ENCODE results near the gene NPHP3. TPM values are rescaled to one million over a fixed set of nuclear protein-coding genes. Genes with fewer than 3 reads are reported as not detected.
"Not testable (repeated sequence)": the region's sequence is repeated elsewhere in the genome, so short reads cannot be mapped to it uniquely, and the experiment has no call there.

NPHP3 gene
- total RNA-seq, 1 donor from 2014 or later = 16.8 TPM

DNA sequence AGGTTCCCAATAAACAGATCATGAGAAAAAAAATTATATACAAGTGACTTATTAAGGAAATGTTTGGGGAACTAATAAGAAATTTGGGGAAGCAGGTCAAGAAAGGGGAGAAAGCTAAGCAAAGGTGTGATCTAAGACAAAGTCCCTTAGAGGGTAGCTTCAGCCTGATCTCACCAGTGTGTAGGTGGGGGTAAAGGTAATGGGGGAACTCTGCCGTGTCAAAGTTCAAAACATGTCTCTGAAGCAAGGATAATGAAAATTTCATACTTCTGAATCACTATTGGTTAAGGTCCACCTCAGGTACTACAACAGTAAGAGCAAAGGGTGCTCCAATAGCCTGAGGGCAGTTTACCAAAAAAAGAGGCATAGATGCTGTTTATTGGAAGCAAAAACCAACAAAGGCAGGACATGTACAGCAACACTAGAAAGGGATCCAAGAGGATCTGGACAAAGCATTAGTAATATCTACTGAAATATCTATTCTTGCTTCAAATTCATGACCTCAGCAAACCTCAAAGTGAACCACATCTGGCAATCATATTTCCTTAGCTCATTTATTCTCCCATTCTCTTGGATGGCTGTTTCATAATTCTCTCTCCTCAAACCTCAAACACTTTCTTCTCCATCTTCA, 69.5 kb downstream of the NPHP3 start:
- Mint-ChIP-seq H3K36me3 (ENCODE audit: low read depth) (peaks cover 6% of the 10 kb centered on the region), H3K9me3 (no peaks in the 10 kb centered on the region), H3K27ac (no peak overlapping the region), H3K4me1 (peaks cover 10% of the 10 kb centered on the region), H3K4me3 (no peak overlapping the region), H3K27me3 (no peaks in the 10 kb centered on the region)
- intact Hi-C loops (cut with micrococcal nuclease) = loop anchor here (10.0 kb wide), 1 partner anchor 1628 kb away; the partner anchor contains the start of genes ASTE1 and NEK11
- no peak for DNase-seq

DNA sequence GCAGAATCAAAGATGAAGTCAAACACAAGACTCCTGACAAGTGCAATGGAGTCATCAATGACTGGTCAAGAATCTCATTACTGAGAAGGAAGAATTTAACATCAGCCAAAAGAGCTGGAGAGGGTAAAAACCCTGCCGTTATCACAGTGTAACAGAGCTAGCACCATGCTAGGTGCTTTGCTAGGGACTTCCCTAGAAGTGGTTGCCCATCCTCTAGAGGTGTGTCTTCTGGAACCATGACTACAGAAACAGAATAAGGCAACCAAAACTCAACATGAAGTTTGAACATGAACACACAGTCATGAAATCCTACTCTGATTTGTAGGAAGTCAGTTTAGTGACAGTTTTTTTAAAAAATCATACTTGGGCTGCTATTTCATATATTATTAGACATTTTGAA, 72.1 kb downstream of the NPHP3 start:
- intact Hi-C loops (cut with micrococcal nuclease) = loop anchor here (10.0 kb wide), 1 partner anchor 1625 kb away; the partner anchor contains the start of genes ASTE1 and NEK11
- H3K9me3 Mint-ChIP-seq = no peaks in the 10 kb centered on the region

DNA sequence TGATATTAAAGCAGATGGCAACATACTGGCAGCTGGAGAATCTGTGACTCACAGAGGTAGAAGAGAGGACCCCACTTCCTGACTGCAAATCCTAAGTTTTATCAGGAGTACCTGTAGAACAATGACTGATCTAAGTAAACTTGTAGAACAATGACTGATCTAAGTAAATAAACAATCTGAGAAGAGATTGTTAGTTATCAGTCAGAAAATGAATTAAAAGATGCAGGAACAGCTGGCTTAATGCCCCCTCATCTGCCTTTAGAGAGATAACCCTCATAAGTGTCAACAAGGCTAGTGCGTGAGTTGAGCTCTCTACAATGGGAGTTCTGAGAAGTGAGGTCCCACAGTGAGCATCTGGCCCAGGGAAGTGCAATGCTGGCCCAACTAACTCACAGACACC, 77.2 kb downstream of the NPHP3 start:
- no peaks in the 10 kb centered on the region for H3K9me3 Mint-ChIP-seq
- H3K4me1 Mint-ChIP-seq = peaks cover 7% of the 10 kb centered on the region
- intact Hi-C loops (cut with micrococcal nuclease) = no loop called here
- H3K27me3 Mint-ChIP-seq = no peaks in the 10 kb centered on the region
- no peak for DNase-seq
- peaks cover 5% of the 10 kb centered on the region for H3K36me3 Mint-ChIP-seq (ENCODE audit: low read depth)
- H3K27ac Mint-ChIP-seq = no peak overlapping the region
- H3K4me3 Mint-ChIP-seq = no peak overlapping the region

More for the DNA sequence above, 72.1 kb downstream of the NPHP3 start:
- H3K4me3 Mint-ChIP-seq = no peak overlapping the region
- no peak overlapping the region for H3K27ac Mint-ChIP-seq
- H3K4me1 Mint-ChIP-seq = peaks cover 2% of the 10 kb centered on the region
- no peaks in the 10 kb centered on the region for H3K27me3 Mint-ChIP-seq
- DNase-seq = no peak
- peaks cover 2% of the 10 kb centered on the region for H3K36me3 Mint-ChIP-seq (ENCODE audit: low read depth)

DNA sequence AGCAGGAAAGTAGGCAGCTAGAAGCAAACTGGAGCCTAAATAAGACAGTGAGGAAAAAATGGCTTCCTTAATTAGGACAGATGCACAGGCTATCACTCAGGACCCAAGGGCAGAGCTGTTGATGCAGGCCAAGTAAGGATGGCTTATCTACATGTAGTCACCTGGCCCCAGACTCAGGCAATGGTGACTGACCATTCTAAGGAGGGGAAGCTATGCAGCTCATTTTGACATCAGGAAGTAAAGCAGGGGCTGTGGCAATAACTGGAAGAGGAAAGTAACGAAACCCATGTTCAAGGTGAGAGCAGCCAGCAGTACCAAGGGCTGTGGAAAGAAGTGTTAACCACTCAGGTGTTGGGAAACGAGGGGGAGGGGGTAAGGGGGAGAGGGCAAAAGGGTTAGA, 78.8 kb downstream of the NPHP3 start:
- peaks cover 18% of the 10 kb centered on the region for H3K36me3 Mint-ChIP-seq (ENCODE audit: low read depth)
- no peak overlapping the region for H3K27ac Mint-ChIP-seq
- no peak overlapping the region for H3K4me3 Mint-ChIP-seq
- H3K27me3 Mint-ChIP-seq = no peaks in the 10 kb centered on the region
- H3K4me1 Mint-ChIP-seq = peaks cover 7% of the 10 kb centered on the region
- intact Hi-C loops (cut with micrococcal nuclease) = no loop called here
- no peaks in the 10 kb centered on the region for H3K9me3 Mint-ChIP-seq
- DNase-seq = no peak

DNA sequence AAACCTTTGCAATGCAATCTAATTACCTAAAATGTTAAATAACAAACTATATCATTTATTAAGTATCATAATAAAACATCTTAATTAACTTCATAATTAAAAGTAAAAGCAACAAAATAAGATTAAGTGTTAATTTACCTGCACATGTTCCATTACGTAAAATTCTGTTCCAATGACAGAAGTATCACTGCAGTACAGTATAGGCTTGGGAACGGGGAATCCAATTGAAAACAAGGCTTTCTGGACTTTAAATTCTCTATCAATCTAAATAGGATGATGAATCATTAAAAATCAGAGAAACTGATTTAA, 79.7 kb downstream of the NPHP3 start:
- peaks cover 19% of the 10 kb centered on the region for H3K36me3 Mint-ChIP-seq (ENCODE audit: low read depth)
- H3K9me3 Mint-ChIP-seq = no peaks in the 10 kb centered on the region
- H3K27ac Mint-ChIP-seq = no peak overlapping the region
- H3K27me3 Mint-ChIP-seq = no peaks in the 10 kb centered on the region
- DNase-seq = no peak
- no peak overlapping the region for H3K4me3 Mint-ChIP-seq
- intact Hi-C loops (cut with micrococcal nuclease) = loop anchor here (1.0 kb wide), 2 partner anchors 106 to 290 kb away; no protein-coding TSS in a partner anchor
- peaks cover 7% of the 10 kb centered on the region for H3K4me1 Mint-ChIP-seq

DNA sequence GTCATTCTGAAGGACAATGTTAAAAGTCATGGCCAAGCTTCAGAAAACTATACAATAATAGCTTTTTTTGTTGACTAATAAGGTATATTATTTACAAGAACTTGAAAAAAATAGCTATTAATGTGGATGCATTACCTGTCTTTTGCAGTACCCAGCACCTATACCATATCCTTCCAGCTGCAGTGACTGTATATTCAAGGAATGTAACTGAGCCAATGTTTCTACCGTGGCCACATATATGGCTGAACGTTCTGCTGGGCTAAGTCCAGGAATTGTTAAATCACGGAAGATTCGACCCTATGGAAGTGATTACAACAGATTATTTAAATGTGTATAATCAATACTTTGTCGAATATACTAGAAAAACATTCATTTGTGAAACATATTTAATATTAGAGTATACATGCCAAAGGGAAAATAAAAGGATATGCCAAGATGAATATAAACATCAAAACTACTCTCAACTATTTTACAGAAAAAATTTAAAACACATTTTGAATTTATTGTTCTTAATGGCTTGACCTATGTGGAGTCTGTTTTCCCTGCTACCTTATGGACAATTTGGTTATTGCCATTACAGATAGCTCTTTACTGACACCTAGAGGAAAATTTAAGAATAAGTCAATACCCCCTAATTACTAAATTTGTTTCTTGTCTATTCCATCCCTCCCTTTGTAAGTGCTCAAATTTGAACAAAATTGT, 80.2 kb downstream of the NPHP3 start:
- peaks cover 7% of the 10 kb centered on the region for H3K4me1 Mint-ChIP-seq
- DNase-seq = no peak
- intact Hi-C loops (cut with micrococcal nuclease) = loop anchor here (1.0 kb wide), 2 partner anchors 106 to 290 kb away; no protein-coding TSS in a partner anchor
- peaks cover 21% of the 10 kb centered on the region for H3K36me3 Mint-ChIP-seq (ENCODE audit: low read depth)
- H3K27ac Mint-ChIP-seq = no peak overlapping the region
- no peaks in the 10 kb centered on the region for H3K9me3 Mint-ChIP-seq
- no peaks in the 10 kb centered on the region for H3K27me3 Mint-ChIP-seq
- no peak overlapping the region for H3K4me3 Mint-ChIP-seq

DNA sequence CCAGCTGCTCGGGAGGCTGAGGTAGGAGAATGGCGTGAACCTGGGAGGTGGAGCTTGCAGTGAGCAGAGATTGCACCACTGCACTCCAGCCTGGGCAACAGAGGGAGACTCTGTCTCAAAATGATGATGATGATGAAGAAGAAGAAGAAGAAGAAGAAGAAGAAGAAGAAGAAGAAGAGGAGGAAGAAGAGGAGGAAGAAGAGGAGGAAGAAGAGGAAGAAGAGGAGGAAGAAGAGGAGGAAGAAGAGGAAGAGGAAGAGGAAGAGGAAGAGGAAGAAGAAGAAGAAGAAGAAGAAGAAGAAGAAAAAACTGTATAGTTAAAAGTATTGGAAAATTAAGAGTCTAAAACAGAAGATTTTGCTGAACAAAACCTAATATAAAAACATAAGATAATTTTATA, 80.8 kb downstream of the NPHP3 start:
- H3K9me3 Mint-ChIP-seq; intact Hi-C loops (cut with micrococcal nuclease); DNase-seq; H3K4me3 Mint-ChIP-seq; H3K4me1 Mint-ChIP-seq; H3K27me3 Mint-ChIP-seq: not testable (repeated sequence)
- peaks cover 21% of the 10 kb centered on the region for H3K36me3 Mint-ChIP-seq (ENCODE audit: low read depth)
- peak overlapping the region; percentile 60 for H3K27ac Mint-ChIP-seq

DNA sequence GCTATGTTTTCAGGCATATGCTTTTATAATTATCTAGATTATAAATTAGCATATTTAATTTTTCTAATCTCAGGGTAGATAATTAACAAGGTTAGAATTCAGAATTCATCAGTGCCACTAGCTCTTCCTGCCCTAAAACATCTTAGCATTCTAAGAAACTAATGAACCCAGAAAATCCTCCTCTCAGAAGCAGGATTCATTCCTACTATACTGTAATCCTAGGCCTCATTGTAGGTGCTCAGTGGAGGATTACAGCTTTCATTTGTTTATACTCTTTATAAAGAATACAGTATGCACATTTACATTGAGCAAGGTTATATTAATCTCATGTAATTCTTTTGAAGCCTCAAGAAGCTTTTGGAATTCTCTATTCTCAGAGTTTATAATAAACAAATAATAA, 83.5 kb downstream of the NPHP3 start:
- Mint-ChIP-seq H3K27me3 (no peaks in the 10 kb centered on the region), H3K4me3 (no peak overlapping the region), H3K4me1 (peaks cover 4% of the 10 kb centered on the region), H3K9me3 (no peaks in the 10 kb centered on the region), H3K36me3 (ENCODE audit: low read depth) (peaks cover 30% of the 10 kb centered on the region), H3K27ac (no peak overlapping the region)
- intact Hi-C loops (cut with micrococcal nuclease) = no loop called here
- DNase-seq = no peak

DNA sequence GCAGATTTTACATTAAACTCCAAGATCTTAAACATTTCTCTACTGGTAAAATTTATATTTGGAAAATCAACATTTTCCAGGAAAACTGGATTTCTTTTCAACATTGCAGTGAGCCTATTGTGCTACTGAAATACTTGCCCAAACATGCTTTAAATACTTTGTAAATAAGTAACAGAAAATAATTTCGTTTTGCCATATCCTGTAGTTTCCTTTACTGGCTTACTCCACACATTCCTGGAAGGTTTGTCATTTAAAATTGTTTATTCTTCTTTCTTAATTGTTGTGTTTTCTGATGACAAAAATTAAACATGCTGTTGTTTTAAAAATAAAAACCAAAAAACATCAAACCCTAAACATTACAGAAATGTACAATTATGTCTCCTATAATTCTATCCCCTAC, 84.6 kb downstream of the NPHP3 start:
- intact Hi-C loops (cut with micrococcal nuclease) = no loop called here
- no peak for DNase-seq
- H3K4me1 Mint-ChIP-seq = no peaks in the 10 kb centered on the region
- H3K36me3 Mint-ChIP-seq (ENCODE audit: low read depth) = peaks cover 36% of the 10 kb centered on the region
- no peaks in the 10 kb centered on the region for H3K9me3 Mint-ChIP-seq
- H3K4me3 Mint-ChIP-seq = no peak overlapping the region
- H3K27ac Mint-ChIP-seq = no peak overlapping the region
- no peaks in the 10 kb centered on the region for H3K27me3 Mint-ChIP-seq

DNA sequence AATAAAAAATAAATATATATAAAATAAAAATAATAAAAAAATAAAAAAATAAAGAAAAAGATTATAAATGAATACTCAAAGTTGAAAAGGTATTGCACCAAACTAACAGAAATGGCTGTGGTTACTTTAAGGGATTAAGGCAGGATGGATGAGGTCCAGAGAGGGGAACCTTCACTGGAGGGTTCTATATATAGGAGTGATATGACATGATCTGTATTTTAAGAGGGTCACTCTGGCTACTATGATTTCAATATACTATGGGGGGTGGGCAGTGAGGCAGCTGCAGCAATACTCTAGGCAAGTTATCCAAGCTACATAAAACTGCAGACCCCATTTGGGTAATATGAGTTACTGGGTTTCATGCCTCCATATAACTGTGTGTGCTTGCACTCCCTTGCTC, 87.2 kb downstream of the NPHP3 start:
- intact Hi-C loops (cut with micrococcal nuclease) = no loop called here
- Mint-ChIP-seq H3K36me3 (ENCODE audit: low read depth) (peaks cover 31% of the 10 kb centered on the region), H3K27me3 (no peaks in the 10 kb centered on the region), H3K9me3 (no peaks in the 10 kb centered on the region), H3K27ac (no peak overlapping the region), H3K4me3 (no peak overlapping the region), H3K4me1 (peaks cover 2% of the 10 kb centered on the region)
- no peak for DNase-seq

Other genes with a start within 250 kb of the NPHP3 start
- 0.26 and 0.58 TPM in 2 replicates for gene ACKR4, start 125.1 kb downstream of the NPHP3 start, total RNA-seq
- 12.9 and 18.9 TPM in 2 replicates for gene ACAD11, start 62.6 kb downstream of the NPHP3 start, total RNA-seq
- 81.9 and 85.1 TPM in 2 replicates for gene UBA5, start 62.1 kb downstream of the NPHP3 start, total RNA-seq

Data from activated CD4-positive, alpha-beta T cell treated with anti-CD3 and anti-CD28 coated beads, Interleukin-2, amount 10 ng/mL, durations not matched to agents 24 days and 14 days (primary cell).